GM12891 (cell line): Measurements from ENCODE around the gene ST13.

Source experiments
- DNase-seq: peaks from one replicate; pipeline ENCODE4 v3.0.0; 2011; ENCODE audit warnings: low spot score; ENCODE audit not compliant: insufficient read length
- FAIRE-seq: peaks from 2 replicates; lab custom pipeline; 2011; peaks lifted over from hg19 to GRCh38; lab: Jason Lieb, UNC
- PAX5 ChIP-seq: IDR thresholded peaks from 2 replicates; pipeline ENCODE4 v1.6.1; 2011; ENCODE audit warnings: low read length, moderate library complexity, mild to moderate bottlenecking; ENCODE audit not compliant: insufficient read depth, severe bottlenecking
- POLR2A ChIP-seq: IDR thresholded peaks from 2 replicates; pipeline ENCODE4 v1.6.1; 2011; ENCODE audit warnings: low read depth, low read length, control low read depth
- POLR2AphosphoS5 ChIP-seq: IDR thresholded peaks from 2 replicates; pipeline ENCODE4 v1.6.1; 2011; ENCODE audit warnings: low read depth, low read length, control low read depth
- POU2F2 ChIP-seq: IDR thresholded peaks from 2 replicates; pipeline ENCODE4 v1.6.1; 2011; ENCODE audit warnings: low read depth, mild to moderate bottlenecking, control low read depth, low read length, moderate library complexity
- SPI1 ChIP-seq: IDR thresholded peaks from 2 replicates; pipeline ENCODE4 v1.6.1; 2011; ENCODE audit warnings: low read depth, low read length, control low read depth
- TAF1 ChIP-seq: IDR thresholded peaks from 2 replicates; pipeline ENCODE4 v1.6.1; 2011; ENCODE audit warnings: low read depth, low read length, control low read depth

The ST13 gene

DNA sequence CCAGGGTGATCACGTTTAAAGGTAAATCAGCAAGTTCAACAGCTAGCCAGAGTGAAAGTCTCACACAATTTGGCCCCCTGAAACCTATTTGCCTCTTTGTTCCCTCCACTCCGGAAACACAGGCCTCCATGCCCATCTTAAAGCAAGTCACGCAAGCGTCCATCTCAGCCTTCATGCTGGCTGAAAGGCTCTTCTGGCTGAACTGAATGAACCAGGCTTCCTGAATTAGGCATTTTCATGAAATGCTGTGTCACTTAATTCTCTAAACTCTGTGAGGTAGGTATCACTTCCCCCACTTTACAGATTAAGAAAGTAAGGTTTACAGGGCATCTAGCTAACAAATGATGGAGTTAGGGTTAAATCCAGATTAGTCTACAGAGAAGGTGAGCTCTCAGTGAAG, 38.7 kb downstream of the ST13 start:
- TF ChIP-seq POLR2A, result peak; percentile 35; the same call in 1 of the 2 replicates
- peak; percentile 61 for TF ChIP-seq SPI1
- TF ChIP-seq TAF1, result no peak
- DNase-seq (no peak), FAIRE-seq (peak; percentile 71)

- no peak for DNase-seq
- TF ChIP-seq TAF1 (no peak), POLR2AphosphoS5 (no peak), POU2F2 (no peak), PAX5 (no peak), POLR2A (no peak), SPI1 (no peak)
- FAIRE-seq, result no peak
Measured at GRCh38 chr22:40813912-40814315, 42.5 kb downstream of the ST13 start.

DNA sequence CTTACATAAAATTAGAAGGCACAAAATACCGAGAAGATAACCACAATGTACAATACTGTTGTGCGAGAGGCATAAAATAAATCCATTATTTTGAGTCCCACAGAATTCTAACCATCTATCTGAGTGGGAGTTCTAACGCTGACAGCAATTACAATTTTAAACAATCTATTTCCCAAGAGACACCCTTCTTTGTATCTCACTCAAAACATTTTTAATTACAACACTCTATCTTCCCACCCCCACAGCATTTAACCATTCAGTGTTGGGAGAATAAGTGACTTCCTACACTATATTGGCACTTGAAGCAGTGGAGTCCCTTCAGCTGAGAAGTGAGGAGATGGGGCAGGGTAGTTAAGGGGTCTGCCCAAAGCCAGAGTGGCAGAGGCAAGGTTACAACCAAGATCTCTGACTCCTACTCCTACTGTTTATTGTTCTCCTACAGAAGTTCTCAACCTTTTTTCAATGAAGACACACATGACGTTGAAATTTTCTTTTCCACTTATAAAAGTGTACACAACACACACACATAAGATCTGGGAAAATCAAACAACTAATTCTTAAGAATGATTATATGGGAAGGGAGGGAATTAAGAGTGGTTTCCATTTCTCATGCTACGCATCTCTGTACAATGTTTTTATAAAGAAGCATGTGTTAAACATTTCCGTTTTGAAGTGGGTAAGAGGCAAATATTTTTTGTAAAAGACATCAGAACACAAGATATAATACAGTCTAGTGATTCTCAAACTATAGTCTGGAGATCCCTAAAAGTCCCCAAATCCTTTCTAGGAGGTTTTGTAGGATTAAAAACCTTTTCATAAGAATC, 48.2 kb downstream of the ST13 start:
- DNase-seq (no peak), FAIRE-seq (no peak)
- TF ChIP-seq TAF1 (no peak), POU2F2 (no peak)

DNA sequence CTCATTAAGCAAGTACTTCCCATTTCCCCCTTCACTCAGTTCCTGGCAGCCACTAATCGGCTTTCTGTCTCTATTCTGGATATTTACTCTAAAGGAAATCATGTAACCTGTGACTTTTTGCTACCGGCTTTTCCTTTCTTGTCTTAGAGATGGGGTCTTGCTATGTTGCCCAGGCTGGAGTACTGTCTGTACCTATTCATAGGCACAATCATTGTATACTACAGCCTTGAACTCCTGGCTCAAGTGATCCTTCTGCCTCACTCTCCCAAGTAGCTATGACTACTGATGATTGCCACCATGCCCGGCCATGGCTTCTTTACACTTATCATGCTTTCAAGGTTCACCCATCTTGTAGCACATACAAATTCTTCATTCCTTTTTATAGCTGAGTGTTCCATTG, 49.7 kb downstream of the ST13 start:
- TF ChIP-seq TAF1, result no peak
- no peak for TF ChIP-seq PAX5
- no peak for TF ChIP-seq POU2F2
- no peak for TF ChIP-seq POLR2AphosphoS5
- no peak for TF ChIP-seq POLR2A
- no peak for TF ChIP-seq SPI1
- DNase-seq (no peak), FAIRE-seq (no peak)

DNA sequence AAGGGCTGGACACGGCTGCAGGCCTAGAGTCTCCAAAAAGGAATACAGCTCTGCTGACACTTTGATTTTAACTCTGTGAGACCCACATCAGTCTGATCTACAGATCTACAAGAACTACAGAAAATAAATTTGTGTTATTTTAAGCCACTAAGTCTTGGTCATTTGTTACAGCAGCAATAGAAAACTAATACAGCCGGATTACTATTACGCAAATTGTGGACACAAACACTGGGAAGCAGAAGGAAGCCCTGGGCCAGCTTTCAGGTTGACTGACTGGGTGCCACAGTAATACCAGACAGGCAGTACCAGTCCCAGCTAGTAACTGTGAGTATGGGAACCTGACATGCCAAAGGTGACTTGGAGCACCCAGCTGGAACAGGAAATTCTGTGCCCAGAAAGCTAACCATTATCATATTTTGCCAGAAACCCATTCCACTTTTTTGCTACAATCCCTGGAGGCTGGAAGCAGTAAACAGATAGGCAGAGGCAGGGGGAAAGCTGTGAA, 50.7 kb downstream of the ST13 start:
- FAIRE-seq, result no peak
- DNase-seq, result no peak
- no peak for TF ChIP-seq TAF1
- no peak for TF ChIP-seq SPI1
- TF ChIP-seq POLR2A, result no peak
- no peak for TF ChIP-seq PAX5
- TF ChIP-seq POU2F2, result no peak
- no peak for TF ChIP-seq POLR2AphosphoS5

DNA sequence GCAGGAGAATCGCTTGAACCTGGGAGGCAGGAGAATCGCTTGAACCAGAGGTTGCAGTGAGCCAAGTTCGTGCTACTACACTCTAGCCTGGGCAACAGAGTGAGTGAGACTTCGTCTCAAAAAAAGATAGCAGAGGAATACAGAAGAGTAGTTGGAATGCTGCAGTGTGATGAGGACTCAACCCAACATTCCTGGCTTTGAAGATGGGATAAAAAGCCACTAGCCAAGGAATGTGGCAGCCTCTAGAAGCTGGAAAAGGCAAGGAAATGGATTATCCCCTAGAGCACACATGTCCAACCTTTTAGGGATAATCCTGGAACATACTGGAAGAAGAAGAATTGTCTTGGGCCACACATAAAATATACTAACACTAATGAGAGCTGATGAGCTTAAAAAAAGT, 51.2 kb downstream of the ST13 start:
- DNase-seq (no peak), FAIRE-seq (no peak)
- no peak for TF ChIP-seq POLR2A
- no peak for TF ChIP-seq POLR2AphosphoS5
- TF ChIP-seq PAX5, result no peak
- TF ChIP-seq POU2F2, result no peak
- TF ChIP-seq TAF1, result no peak
- no peak for TF ChIP-seq SPI1

DNA sequence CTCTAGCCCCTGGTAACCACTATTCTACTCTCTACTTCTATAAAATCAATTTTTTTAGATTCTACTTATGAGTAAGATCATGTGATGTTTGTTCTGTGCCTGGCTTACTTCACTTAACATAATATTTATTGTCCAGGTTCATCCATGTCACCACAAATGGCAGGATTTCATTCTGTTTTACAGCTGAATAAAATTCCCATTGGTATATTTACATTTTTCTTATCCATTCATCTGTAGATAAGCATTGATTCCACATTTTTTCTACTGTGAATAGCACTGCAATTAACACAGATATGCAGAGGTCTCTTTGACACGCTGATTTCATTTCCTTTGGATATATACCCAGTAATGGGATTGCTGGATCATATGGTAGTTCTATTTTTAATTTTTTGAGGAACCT, 53.1 kb downstream of the ST13 start:
- TF ChIP-seq TAF1, result no peak
- TF ChIP-seq POLR2AphosphoS5, result no peak
- TF ChIP-seq SPI1, result no peak
- TF ChIP-seq POU2F2, result no peak
- TF ChIP-seq POLR2A, result no peak
- no peak for TF ChIP-seq PAX5
- FAIRE-seq, result no peak
- no peak for DNase-seq

DNA sequence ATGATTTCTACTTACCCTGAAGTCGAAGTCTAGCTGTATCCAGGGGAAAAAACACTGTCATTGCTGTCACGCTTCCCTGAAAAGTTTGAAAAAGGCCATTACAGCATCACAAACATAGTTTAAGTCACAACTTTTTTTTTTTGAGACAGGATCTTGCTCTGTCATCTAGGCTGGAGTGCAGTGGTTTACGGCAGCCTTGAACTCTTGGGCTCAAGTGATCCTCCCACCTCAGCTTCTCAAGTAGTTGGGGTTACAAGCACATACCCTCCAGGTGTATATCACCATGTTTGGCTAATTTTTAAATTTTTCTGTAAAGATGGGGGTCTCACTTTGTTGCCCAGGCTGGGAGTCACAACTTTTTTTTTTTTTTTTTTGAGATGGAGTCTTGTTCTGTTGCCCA, 57.4 kb downstream of the ST13 start:
- TF ChIP-seq POU2F2 (no peak), TAF1 (no peak), SPI1 (no peak), PAX5 (no peak), POLR2A (no peak), POLR2AphosphoS5 (no peak)
- DNase-seq, result no peak
- no peak for FAIRE-seq

DNA sequence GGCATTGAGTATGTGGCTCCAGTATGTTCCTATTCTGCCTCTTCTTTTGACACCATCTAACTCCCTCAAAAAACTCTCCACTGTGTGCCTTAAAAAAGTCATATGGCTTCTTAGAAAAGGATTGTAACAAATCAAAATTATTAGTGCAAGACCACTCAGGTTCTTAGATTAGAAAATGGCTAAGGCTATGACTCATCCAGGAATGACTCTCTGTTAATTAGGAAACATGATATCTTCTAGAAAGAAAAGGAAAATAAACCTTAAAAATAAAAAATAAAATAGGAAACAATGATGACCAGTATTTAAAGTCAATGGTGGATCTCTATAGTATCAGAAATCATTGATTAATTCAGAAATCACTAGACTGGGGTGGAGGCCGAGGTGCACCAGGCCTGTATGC, 59.0 kb downstream of the ST13 start:
- FAIRE-seq, result no peak
- no peak for TF ChIP-seq POU2F2
- TF ChIP-seq SPI1, result no peak
- no peak for TF ChIP-seq PAX5
- TF ChIP-seq TAF1, result no peak
- no peak for TF ChIP-seq POLR2AphosphoS5
- TF ChIP-seq POLR2A, result no peak
- DNase-seq, result no peak

- no peak for TF ChIP-seq POLR2A
- no peak for TF ChIP-seq POU2F2
- TF ChIP-seq SPI1, result no peak
- TF ChIP-seq PAX5, result no peak
- no peak for TF ChIP-seq POLR2AphosphoS5
- TF ChIP-seq TAF1, result no peak
- DNase-seq, result no peak
- FAIRE-seq, result no peak
Measured at GRCh38 chr22:40792451-40792850, 64.0 kb downstream of the ST13 start.

GRCh38 chr22:40791241-40791640, 65.2 kb downstream of the ST13 start:
- no peak for DNase-seq
- no peak for TF ChIP-seq POLR2A
- TF ChIP-seq POLR2AphosphoS5, result no peak
- TF ChIP-seq PAX5, result no peak
- FAIRE-seq, result peak; percentile 68
